HepG2 (cell line): ENCODE data around the gene ARL11. TPM values are rescaled to one million over a fixed set of nuclear protein-coding genes. Genes with fewer than 3 reads are reported as not detected.

ENCODE experiments used
- ATAC-seq: fragments of 200-7000 bp; cut with Tn5 transposase; 3 replicates; pipeline ENCODE4 v1.9.1; 2020; ENCODE audit warnings: mild to moderate bottlenecking, moderate library complexity
- BruUV-seq: library from RNA; stranded (reverse); fragments of 400-500 nt; replicated peaks from 2 replicates; lab custom pipeline; 2021; lab: Mats Ljungman, UMichigan
- CTCF ChIA-PET: fragments of 300-600 bp; formaldehyde crosslinking; extraction: SDS; loops from one replicate; lab custom pipeline; 2021; ENCODE audit warnings: low total read pairs, inconsistent platforms, low intra/inter-chr PET ratio; lab: Yijun Ruan, JAX
- POLR2A ChIA-PET: fragments of 350-600 bp; sonication (Branson Sonifier 250); formaldehyde crosslinking; loops from one replicate; lab custom pipeline; 2020; ENCODE audit warnings: antibody characterized with exemption, inconsistent platforms; lab: Yijun Ruan, JAX
- DNase-seq: peaks from one replicate; pipeline ENCODE4 v3.0.0-alpha.2; 2015; ENCODE audit warnings: low spot score
- FAIRE-seq: peaks from 3 replicates; lab custom pipeline; 2011; peaks lifted over from hg19 to GRCh38; lab: Jason Lieb, UNC
- H2AFZ ChIP-seq: one replicate; pipeline ENCODE4 v1.6.1; 2011; ENCODE audit warnings: low read length, inconsistent platforms
- H3K27ac ChIP-seq: fragments of 300-600 bp; 3 replicates; pipeline ENCODE4 v1.8.0; 2011; ENCODE audit warnings: mixed run types, mild to moderate bottlenecking, mixed read lengths, low read length, inconsistent platforms; ENCODE audit not compliant: insufficient read depth; ENCODE audit errors: extremely low read length
- H3K27me3 ChIP-seq, 2 experiments: fragments of 200-600 bp in 1 of 2; 2 replicates in 1 of 2; 3 replicates in 1 of 2; pipeline versions ENCODE4 v1.6.0 to v1.8.0; 2011; ENCODE audit warnings: low read length in 2 of 2, mild to moderate bottlenecking in 2 of 2, moderate library complexity in 2 of 2, inconsistent platforms in 1 of 2; ENCODE audit not compliant: insufficient read depth in 2 of 2, control insufficient read depth in 1 of 2
- H3K36me3 ChIP-seq, 2 experiments: fragments of 200-600 bp in 1 of 2; replicated peaks in 1 of 2; 2 replicates in 1 of 2; 3 replicates in 1 of 2; pipeline versions ENCODE4 v1.5.1 to v1.8.0; 2011; ENCODE audit warnings: low read length in 2 of 2, inconsistent platforms in 1 of 2; ENCODE audit not compliant: insufficient read depth in 2 of 2, control insufficient read depth in 1 of 2
- H3K4me1 ChIP-seq: 2 replicates; pipeline ENCODE4 v1.5.1; 2012; ENCODE audit warnings: low read length, inconsistent platforms; ENCODE audit not compliant: insufficient read depth
- H3K4me2 ChIP-seq: 2 replicates; pipeline ENCODE4 v1.6.0; 2011; ENCODE audit warnings: low read depth, low read length, inconsistent platforms
- H3K4me3 ChIP-seq, 3 experiments: fragments of 200-600 bp in 1 of 3; sonication (generic), shearing (Covaris generic) in 1 of 3; replicated peaks in 1 of 3; 2 replicates each; pipeline ENCODE4 v1.5.1; 2011 to 2016; ENCODE audit warnings: low read length in 3 of 3, inconsistent platforms in 2 of 3, low read depth in 2 of 3, mild to moderate bottlenecking in 2 of 3, control low read depth in 1 of 3, mixed read lengths in 1 of 3; ENCODE audit not compliant: insufficient read depth in 1 of 3
- H3K79me2 ChIP-seq: one replicate; pipeline ENCODE4 v1.6.1; 2011; ENCODE audit warnings: low read length, inconsistent platforms; ENCODE audit not compliant: insufficient read depth
- H3K9ac ChIP-seq: 2 replicates; pipeline ENCODE4 v1.6.0; 2011; ENCODE audit warnings: mild to moderate bottlenecking, low read depth, low read length, inconsistent platforms; ENCODE audit not compliant: insufficient read depth
- H3K9me3 ChIP-seq: 2 replicates; pipeline ENCODE4 v1.5.1; 2012; ENCODE audit warnings: mild to moderate bottlenecking, low read length
- H4K20me1 ChIP-seq: 2 replicates; pipeline ENCODE4 v1.6.0; 2011; ENCODE audit warnings: inconsistent platforms, mild to moderate bottlenecking, low read length, moderate library complexity; ENCODE audit not compliant: insufficient read depth
- CTCF ChIP-seq: sonication (generic); formaldehyde crosslinking; IDR thresholded peaks from 2 replicates; pipeline ENCODE4 v1.5.0; 2020; ENCODE audit warnings: mild to moderate bottlenecking, missing genetic modification reagents, moderate library complexity
- NR2F2 ChIP-seq: IDR thresholded peaks from 2 replicates; pipeline ENCODE4 v1.6.1; 2012; ENCODE audit warnings: low read depth, inconsistent platforms, borderline replicate concordance
- STAG1 ChIP-seq: sonication (generic); formaldehyde crosslinking; IDR thresholded peaks from 2 replicates; pipeline ENCODE4 v1.4.0; 2020; ENCODE audit warnings: missing genetic modification reagents
- TEAD3 ChIP-seq: optimal IDR thresholded peaks from 2 replicates; pipeline ENCODE3; 2016; ENCODE audit warnings: borderline replicate concordance
- ZNF121 ChIP-seq: sonication (generic); formaldehyde crosslinking; IDR thresholded peaks from 2 replicates; pipeline ENCODE4 v1.5.0; 2020; ENCODE audit warnings: mild to moderate bottlenecking, missing genetic modification reagents
- ZNF513 ChIP-seq: sonication (generic); formaldehyde crosslinking; conservative IDR thresholded peaks from 2 replicates; pipeline ENCODE4 v1.5.0; 2020; ENCODE audit warnings: missing genetic modification reagents
- WGBS: methylation state at CpG from one replicate; pipeline ENCODE4 v1.1.6; 2017; ENCODE audit warnings: low lambda C conversion rate; 5-methylcytosine and 5-hydroxymethylcytosine counted together
- in situ Hi-C: cut with HindIII; loops from 2 replicates; pipeline ENCODE4 v1.10.0; 2017; ENCODE audit warnings: low pct_unique_long_range_greater_than_20kb; ENCODE audit not compliant: extremely low pct_ligation_motif_present
- intact Hi-C: fragments of 100-400 bp; cut with micrococcal nuclease; formaldehyde crosslinking; loops from one replicate; pipeline ENCODE4 v1.10.0; 2022; ENCODE audit not compliant: unreplicated experiment
- polyA plus RNA-seq, 8 experiments: library from polyadenylated mRNA; depleted of rRNA in 3 of 8; stranded (reverse) in 7 of 8; unstranded in 1 of 8; fragments of >200 nt; fragmentation: Illumina TruSeq in 4 of 8; extraction: Trizol in 4 of 8; gene quantifications; 2 replicates each; pipeline versions ENCODE4 v1.2.1 to v1.2.3, GENCODE V29; 2011 to 2016; ENCODE audit warnings: low read depth in 4 of 8, missing spikeins in 1 of 8, mixed read lengths in 1 of 8; ENCODE audit not compliant: insufficient read depth in 1 of 8
- total RNA-seq, 5 experiments: library from RNA; depleted of rRNA; stranded (reverse); fragments of >200 nt; fragmentation: Illumina TruSeq; extraction: Trizol; gene quantifications; 2 replicates each; pipeline ENCODE4 v1.2.3, GENCODE V29; 2016; ENCODE audit warnings: low read depth in 1 of 5

ARL11 gene
- total and polyA plus RNA-seq, 2 of the 13 experiments (the other 11 are each of a cell fraction or from before 2014, with no cell fraction given): 0.04 to 0.22 TPM

GRCh38 chr13:49646688-49647087, 18.4 kb downstream of the ARL11 start:
- H3K27ac ChIP-seq: no peak overlapping the region
- ChIA-PET CTCF (no interaction called here), POLR2A (no interaction called here)
- H3K79me2 ChIP-seq: no peaks in the 10 kb centered on the region
- H3K9me3 ChIP-seq: no peaks in the 10 kb centered on the region
- H4K20me1 ChIP-seq: no peaks in the 10 kb centered on the region
- ATAC-seq (no peak), DNase-seq (no peak), FAIRE-seq (no peak)
- H2AFZ ChIP-seq: no peak overlapping the region
- H3K9ac ChIP-seq: no peak overlapping the region
- peaks cover 24% of the 10 kb centered on the region for H3K4me1 ChIP-seq
- no peaks in the 10 kb centered on the region for H3K36me3 ChIP-seq
- 79% methylated on average over 4 of the region's 4 CpGs for WGBS
- H3K4me2 ChIP-seq: no peak overlapping the region
- no TSS peak for BruUV-seq
- intact Hi-C loops: no loop called here
- H3K27me3 ChIP-seq: 0 out of 5 replicates have a peak, but pooled peaks cover 0 to 3% of the 10 kb centered on the region in 2 experiments
- 0 out of 2 replicates have a peak, but pooled peaks have one; percentile 8 for TF ChIP-seq ZNF121 (CRISPR knock-in tag)
- TF ChIP-seq NR2F2: no peak
- TF ChIP-seq, all 625 proteins: peak for 1
- in situ Hi-C loops: no loop called here
- H3K4me3 ChIP-seq: no peak overlapping the region

- ChIA-PET CTCF (interaction anchor here (1.2 kb wide), 1 partner anchor 287 kb away, joined by 4 read pairs; the partner anchor contains the start of gene SPRYD7), POLR2A (no interaction called here)
- in situ Hi-C loops (no loop called here), intact Hi-C loops (loop anchor here (1.0 kb wide), 1 partner anchor 23 kb away; no protein-coding TSS in a partner anchor)
- no TSS peak for BruUV-seq
- H2AFZ ChIP-seq: no peak overlapping the region
- FAIRE-seq: peak; percentile 67
- no peaks in the 10 kb centered on the region for H3K79me2 ChIP-seq
- no peaks in the 10 kb centered on the region for H3K9me3 ChIP-seq
- H4K20me1 ChIP-seq: no peaks in the 10 kb centered on the region
- H3K4me2 ChIP-seq: no peak overlapping the region
- peaks cover 20% of the 10 kb centered on the region for H3K4me1 ChIP-seq
- no peaks in the 10 kb centered on the region for H3K36me3 ChIP-seq
- peak; percentile 63 for ATAC-seq
- TF ChIP-seq CTCF (CRISPR knock-in tag) (peak; percentile 69), ZNF513 (CRISPR knock-in tag) (no peak), STAG1 (CRISPR knock-in tag) (peak; percentile 73), TEAD3 (peak; percentile 30)
- peak; percentile 33 for DNase-seq
- no peak overlapping the region for H3K4me3 ChIP-seq
- no peaks in the 10 kb centered on the region for H3K27me3 ChIP-seq
- 27% methylated on average over 5 of the region's 5 CpGs for WGBS
- no peak overlapping the region for H3K27ac ChIP-seq
- no peak overlapping the region for H3K9ac ChIP-seq
Measured at GRCh38 chr13:49649244-49649962, 21.1 kb downstream of the ARL11 start.
